OCI-M2 (cell line): ENCODE data around the gene ZNF462.
"Not testable (repeated sequence)": the region's sequence is repeated elsewhere in the genome, so short reads cannot be mapped to it uniquely, and the experiment has no call there.

ENCODE experiments used
- DNase-seq: peaks from one replicate; lab custom pipeline; 2025; ENCODE audit not compliant: unreplicated experiment; lab: John Stamatoyannopoulos, UW

The ZNF462 gene

DNA sequence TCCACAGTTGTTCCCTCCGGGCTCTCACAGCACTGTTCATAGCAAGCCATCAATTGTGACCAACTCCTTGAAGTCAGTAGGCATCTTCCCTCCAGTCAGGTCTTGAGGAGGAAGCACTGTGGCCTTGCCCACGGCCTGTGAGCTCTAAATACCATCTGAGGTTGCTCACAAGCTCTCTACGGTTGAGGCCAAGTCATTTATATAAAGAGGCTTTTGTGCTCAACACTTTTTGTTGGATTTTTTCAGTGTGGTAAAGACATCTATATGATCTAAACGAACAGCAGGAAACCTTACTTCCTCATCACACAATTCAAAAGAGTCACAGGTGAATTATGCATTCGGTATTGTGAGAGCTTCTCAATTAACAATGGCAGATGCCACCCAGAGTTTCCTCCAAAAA lies 97.3 kb downstream of the ZNF462 start:
- DNase-seq = no peak

DNA sequence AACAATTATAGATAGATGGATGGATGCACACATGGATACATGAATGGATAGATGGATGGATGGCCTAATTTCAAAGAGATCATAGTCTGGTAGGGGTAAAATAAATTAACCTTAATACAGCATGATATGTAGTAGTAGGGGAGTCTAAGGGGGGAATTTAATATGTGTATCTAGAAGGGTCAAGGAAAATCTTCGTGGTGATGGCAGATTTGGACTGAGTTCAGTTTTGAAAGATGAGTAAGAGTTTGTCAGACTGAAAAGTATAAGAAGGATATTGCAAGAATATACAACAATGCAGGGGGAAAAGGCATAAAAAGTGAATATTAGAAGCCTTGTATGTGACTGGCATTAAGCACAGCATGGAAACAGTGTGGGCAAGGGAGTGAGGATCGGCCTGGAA lies 98.7 kb downstream of the ZNF462 start:
- DNase-seq = no peak

- DNase-seq = no peak
These were observed 99.2 kb downstream of the ZNF462 start for GRCh38 chr9:106962122-106962521.

DNA sequence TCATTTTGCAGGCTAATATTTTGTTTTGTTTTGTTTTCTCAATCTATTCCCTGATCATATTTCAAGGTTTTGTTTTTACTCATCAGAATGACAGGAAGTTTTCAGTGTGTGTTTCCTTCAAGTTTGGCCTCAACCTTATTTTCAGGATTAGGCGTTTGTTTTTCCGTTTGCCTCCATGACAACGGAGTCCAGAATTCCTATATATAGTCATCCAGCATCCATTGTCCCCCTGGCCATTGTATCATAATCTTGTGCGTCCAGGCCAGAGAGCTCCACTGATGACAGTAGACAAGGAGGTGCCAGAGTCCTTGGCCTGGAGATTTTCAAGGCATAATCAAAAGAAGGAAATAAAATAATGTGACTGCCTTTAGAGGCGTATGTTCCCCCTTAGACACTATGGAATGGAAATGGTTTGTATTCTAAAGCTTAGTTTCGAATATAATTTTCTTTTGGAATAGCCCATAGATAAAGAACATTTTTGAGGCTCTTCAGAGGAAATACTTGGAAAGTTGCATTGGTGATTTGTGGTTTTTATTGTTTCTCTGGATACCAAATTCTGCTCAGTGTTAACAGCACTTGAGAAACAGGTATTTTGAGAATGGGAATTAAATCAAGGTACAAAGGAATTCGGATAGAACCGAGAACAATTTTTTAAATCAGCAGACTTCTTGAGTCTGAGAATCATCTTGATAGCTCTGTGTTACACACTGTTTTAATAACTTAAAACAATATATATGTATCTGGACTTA lies 99.8 kb downstream of the ZNF462 start:
- DNase-seq = no peak

GRCh38 chr9:106963684-106964083 lies 100.7 kb downstream of the ZNF462 start:
- DNase-seq = no peak

- no peak for DNase-seq
These were observed 101.4 kb downstream of the ZNF462 start for GRCh38 chr9:106964329-106964728.

GRCh38 chr9:106964822-106965525 lies 102.0 kb downstream of the ZNF462 start:
- no peak for DNase-seq

- no peak for DNase-seq
These were observed 103.5 kb downstream of the ZNF462 start for GRCh38 chr9:106966481-106966880.

GRCh38 chr9:106969696-106970095 lies 106.7 kb downstream of the ZNF462 start:
- no peak for DNase-seq

DNA sequence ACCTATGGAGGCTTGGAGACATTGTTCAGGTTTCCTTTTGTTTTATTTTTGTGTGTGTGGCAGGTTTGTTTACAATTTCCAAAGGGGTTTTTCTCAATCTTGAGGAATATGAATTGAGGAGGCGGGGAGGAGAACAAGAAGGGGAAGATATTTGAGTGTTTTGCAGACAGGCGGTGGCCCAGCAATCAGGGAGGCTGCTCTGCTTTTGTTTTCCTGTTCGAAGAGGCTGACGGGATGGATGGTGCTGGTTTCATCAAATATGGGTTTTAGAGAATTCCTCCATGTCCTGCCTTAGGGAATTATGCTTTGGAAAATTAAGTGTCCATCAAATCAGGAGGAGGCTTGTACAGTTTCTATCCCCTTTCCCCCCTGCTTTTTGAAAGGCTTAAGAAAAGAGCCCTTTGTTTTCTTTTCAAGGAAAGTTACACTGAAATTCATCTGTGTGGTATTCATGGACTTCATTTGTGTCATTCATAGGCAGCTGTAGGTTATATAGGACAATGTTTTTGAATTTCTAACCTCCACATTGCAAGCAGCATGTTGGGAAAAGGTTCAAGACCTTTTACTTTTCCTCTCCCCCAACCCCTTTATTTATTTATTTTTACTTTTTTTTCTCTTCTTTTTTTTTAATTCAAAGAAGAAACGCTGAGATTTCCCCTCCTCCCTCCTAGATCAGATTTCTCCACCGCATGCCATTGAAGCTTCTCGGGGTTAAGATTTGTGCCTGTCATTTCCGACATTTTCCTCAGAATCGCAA lies 107.4 kb downstream of the ZNF462 start:
- DNase-seq = no peak

GRCh38 chr9:106970976-106971457 lies 108.1 kb downstream of the ZNF462 start:
- DNase-seq = no peak

DNA sequence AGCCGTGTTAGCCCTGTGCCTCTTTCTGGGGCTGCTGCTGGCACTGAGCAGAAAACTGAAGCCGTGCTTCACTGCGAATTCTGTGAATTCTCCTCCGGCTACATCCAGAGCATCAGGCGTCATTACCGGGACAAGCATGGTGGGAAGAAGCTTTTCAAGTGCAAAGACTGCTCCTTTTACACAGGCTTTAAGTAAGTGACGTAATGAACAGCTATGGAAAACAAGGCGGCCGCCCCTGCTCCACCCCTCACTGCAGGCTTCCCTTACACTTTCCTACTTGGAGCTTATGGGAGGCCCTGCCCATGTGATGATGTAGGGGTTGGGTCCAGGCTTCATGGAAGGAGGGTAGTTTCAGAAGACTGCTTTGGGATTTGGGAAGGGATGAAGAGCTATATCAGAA lies 109.1 kb downstream of the ZNF462 start:
- no peak for DNase-seq

DNA sequence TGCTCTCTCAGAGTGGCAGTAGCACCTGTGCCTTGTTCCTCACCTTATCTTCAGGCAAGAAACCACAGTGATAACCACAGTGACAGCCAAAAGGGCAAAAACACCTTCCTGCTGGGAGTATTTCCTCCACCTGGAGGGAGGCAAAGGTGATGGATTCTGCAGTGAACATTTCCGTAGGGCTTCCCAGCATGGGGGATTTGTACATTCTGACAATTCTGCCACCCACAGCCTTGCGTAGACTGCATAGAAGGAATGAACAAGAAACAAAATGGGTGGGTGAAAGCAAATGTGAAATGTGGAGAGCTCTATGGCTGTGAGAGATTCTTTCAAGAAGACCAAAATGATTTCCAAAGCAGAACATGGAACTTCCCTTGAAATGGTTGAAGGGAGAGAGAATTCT lies 111.4 kb downstream of the ZNF462 start:
- DNase-seq = no peak

GRCh38 chr9:106976772-106977171 lies 113.8 kb downstream of the ZNF462 start:
- no peak for DNase-seq

GRCh38 chr9:106980551-106981101 lies 117.7 kb downstream of the ZNF462 start:
- DNase-seq = no peak

DNA sequence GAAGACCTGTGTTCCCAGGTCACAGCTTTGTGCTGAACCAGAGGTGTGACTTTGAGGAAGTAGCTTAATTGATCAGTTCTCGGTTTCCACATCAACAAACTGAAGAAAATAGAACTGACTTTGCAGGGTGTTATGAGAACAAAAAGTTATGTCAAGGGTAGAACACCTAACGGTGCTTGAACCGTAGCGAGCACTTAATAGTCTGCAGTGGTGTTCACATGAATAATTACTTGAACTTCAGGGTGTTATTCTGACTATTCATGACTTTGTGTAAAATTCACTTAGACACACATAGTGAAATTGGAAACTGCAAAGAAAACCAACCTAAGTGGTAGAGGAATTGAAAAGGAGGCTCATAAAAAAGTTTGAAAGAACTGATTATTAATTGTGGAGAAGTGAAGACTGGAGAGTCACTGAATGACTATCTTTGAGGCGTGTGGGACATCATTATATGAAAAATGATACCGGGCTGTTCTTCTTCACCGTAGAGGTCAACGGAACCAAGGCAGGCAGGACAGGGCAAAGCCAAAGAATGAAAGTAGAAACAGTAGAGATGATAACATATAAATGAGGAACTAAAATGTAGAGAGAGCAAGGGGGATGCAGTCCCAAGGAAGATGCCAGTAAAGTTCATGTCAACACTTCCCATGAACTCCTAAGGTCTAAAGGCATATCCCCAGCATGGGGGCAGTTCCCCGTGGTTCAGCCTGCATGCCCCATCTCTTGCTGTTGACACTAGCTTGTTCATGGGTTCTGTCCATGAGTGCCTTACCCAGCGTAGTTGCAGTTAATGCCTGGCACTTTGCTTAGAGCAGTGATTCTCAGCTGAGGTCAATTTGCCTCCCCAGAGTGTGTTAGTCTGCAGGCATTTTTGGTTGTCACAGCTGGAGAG lies 118.7 kb downstream of the ZNF462 start:
- no peak for DNase-seq

DNA sequence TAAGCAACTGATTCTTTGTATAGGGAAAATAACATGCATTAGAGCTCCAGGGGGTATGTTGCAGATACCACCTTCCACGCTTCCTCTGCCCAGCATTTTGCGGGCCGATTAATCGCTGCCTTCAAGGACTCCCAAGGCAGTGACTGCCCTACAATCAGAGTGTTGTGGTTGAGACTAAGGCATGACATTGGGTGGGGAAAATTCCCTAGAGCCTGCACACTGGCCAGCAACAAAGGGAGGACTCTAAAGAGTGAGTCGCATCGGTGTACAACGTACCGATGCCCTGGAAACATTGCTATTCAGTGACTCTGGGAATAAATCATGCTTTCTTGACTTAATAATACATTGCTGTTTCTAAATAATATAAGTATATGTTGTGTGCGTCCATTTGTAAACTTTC lies 119.7 kb downstream of the ZNF462 start:
- no peak for DNase-seq

- no peak for DNase-seq
These were observed 120.4 kb downstream of the ZNF462 start for GRCh38 chr9:106983346-106983745.

DNA sequence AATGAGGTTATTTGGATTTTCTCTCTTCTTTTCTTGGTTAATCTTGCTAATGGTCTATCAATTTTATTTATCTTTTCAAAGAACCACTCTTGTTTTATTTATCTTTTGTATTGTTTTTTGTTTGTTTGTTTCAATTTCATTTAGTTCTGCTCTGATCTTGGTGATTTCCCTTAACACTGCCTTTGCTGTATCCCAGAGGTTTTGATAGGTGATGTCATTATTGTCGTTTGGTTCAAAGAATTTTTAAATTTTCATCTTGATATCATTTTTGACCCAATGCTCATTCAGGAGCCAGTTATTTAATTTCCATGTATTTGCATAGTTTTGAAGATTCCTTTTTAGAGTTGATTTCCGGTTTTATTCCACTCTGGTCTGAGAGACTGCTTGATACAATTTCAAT lies 126.9 kb downstream of the ZNF462 start:
- DNase-seq = not testable (repeated sequence)

DNA sequence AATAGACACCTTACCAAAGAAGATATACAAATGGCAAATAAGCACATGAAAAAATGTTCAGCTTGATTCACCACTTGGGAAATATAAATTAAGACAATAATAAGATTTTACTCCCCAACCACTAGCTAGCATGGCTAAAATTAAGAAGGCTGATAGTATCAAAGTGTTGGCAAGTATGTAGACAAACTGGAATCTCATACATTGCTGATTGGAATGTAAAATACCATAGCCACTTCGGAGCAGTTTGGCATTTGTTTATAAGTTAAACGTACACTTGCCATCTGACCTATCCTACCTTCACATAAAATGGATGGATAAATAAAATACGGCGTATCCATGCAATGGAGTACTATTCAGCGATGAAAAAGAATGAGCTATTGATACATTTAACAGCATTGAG lies 129.2 kb downstream of the ZNF462 start:
- DNase-seq = no peak
